Body of pancreas (tissue), 4 donors: ENCODE measurements around the gene PIANP.

ENCODE experiments used
- POLR2A ChIP-seq, 3 donors: fragments of 450-650 bp; IDR thresholded peaks; one replicate each; pipeline ENCODE4 v1.6.1; 2016; ENCODE audit warnings: antibody characterized with exemption in 3 of 3, mild to moderate bottlenecking in 2 of 3
- TF ChIP-seq, protein P1 (sequence below), 7 experiments: fragments of 450-650 bp in 4 of 7; fragments of 200-600 bp in 3 of 7; sonication (generic) in 3 of 7; IDR thresholded peaks; one replicate each; pipeline ENCODE4 v1.5.1; 2016 to 2019; ENCODE audit warnings: antibody characterized with exemption in 7 of 7

DNA sequence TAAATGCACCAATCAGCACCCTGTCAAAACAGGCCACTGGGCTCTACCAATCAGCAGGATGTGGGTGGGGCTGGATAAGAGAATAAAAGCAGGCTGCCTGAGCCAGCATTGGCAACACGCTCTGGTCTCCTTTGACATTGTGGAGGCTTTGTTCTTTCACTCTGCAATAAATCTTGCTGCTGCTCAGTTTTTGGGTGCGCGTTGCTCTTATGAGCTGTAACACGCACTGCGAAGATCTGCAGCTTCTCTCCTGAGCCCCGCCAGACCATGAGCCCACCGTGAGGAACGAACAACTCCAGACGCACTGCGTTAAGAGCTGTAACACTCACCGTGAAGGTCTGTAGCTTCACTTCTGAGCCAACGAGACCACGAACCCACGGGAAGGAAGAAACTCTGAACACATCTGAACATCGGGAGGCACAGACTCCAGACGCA lies 8.4 kb upstream of the PIANP start:
- TF ChIP-seq, protein P1, sequence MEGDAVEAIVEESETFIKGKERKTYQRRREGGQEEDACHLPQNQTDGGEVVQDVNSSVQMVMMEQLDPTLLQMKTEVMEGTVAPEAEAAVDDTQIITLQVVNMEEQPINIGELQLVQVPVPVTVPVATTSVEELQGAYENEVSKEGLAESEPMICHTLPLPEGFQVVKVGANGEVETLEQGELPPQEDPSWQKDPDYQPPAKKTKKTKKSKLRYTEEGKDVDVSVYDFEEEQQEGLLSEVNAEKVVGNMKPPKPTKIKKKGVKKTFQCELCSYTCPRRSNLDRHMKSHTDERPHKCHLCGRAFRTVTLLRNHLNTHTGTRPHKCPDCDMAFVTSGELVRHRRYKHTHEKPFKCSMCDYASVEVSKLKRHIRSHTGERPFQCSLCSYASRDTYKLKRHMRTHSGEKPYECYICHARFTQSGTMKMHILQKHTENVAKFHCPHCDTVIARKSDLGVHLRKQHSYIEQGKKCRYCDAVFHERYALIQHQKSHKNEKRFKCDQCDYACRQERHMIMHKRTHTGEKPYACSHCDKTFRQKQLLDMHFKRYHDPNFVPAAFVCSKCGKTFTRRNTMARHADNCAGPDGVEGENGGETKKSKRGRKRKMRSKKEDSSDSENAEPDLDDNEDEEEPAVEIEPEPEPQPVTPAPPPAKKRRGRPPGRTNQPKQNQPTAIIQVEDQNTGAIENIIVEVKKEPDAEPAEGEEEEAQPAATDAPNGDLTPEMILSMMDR (IDR thresholded peaks at IDR 0.05): no peak
- no peak for TF ChIP-seq POLR2A (IDR thresholded peaks at IDR 0.05)
